Measurements from ENCODE around the gene MYL1. TPM values are rescaled to one million over a fixed set of nuclear protein-coding genes. Genes with fewer than 3 reads are reported as not detected.

The MYL1 gene
- total RNA-seq, 1 experiment from 2014 or later: not detected

DNA sequence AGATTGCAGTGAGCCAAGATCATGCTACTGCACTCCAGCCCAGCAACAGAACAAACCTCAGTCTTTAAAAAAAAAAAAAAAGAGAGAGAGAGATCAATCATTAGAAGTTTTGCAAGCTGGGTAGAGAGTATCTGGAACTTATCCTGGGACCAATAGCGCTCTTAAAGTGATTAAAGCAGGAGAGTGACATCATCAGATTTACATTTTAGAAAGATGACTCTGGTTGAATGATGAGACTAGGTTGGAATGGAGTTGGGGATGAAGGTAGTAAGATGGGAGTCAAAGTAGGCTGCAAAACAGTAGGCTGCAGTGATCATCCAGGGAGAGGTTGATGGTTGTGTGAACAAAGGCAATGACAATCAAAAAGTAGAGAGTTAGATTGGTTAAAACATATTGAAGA is 37.8 kb downstream of the MYL1 start:
- CTCF ChIA-PET: no interaction called here
- BruUV-seq (replicated peaks): no TSS peak

GRCh38 chr2:210271300-210271699 is 43.7 kb downstream of the MYL1 start:
- ATAC-seq (no peak), DNase-seq (ENCODE audit: low read depth, low spot score) (no peak)
- no peak overlapping the region for H3K4me2 ChIP-seq (ENCODE audit: low read length)
- no peaks in the 10 kb centered on the region for H3K9me2 ChIP-seq (ENCODE audit: insufficient read depth)
- H3K9me3 ChIP-seq (ENCODE audit: control insufficient read depth in 1 of 2, insufficient read depth in 1 of 2, low read depth in 1 of 2, low read length in 2 of 2): no peaks in the 10 kb centered on the region
- H3K27me3 ChIP-seq (ENCODE audit: insufficient read depth, low read length): no peaks in the 10 kb centered on the region
- CTCF ChIA-PET: no interaction called here
- H3K79me2 ChIP-seq (ENCODE audit: insufficient read depth, low read length): no peaks in the 10 kb centered on the region
- POLR2A ChIA-PET: no interaction called here
- RAD21 ChIA-PET (ENCODE audit: low non-redundant PET in 1 of 2, low total read pairs in 2 of 2, uncharacterized antibody in 2 of 2, unreplicated experiment in 2 of 2): no interaction called here
- no TSS peak for BruUV-seq (replicated peaks)
- intact Hi-C loops (cut with micrococcal nuclease): no loop called here
- TF ChIP-seq SRF (IDR thresholded peaks at IDR 0.05; ENCODE audit: low read depth) (no peak), ZNF274 (IDR thresholded peaks at IDR 0.05; ENCODE audit: low read depth, low read length) (no peak), ELF1 (IDR thresholded peaks at IDR 0.05; ENCODE audit: borderline replicate concordance, low read depth) (no peak), JUND (IDR thresholded peaks at IDR 0.05) (no peak), EGR1 (IDR thresholded peaks at IDR 0.05; ENCODE audit: low read depth) (no peak), EZH2 (IDR thresholded peaks at IDR 0.05) (no peak), ZFX (IDR thresholded peaks at IDR 0.05) (no peak), MAX (IDR thresholded peaks at IDR 0.05) (no peak), POLR2A (IDR thresholded peaks at IDR 0.05; ENCODE audit: borderline replicate concordance, extremely low read depth, insufficient read depth, insufficient read length) (no peak), EZH2phosphoT487 (IDR thresholded peaks at IDR 0.05; ENCODE audit: borderline replicate concordance) (no peak), RAD21 (IDR thresholded peaks at IDR 0.05; ENCODE audit: low read depth) (no peak), ATF3 (IDR thresholded peaks at IDR 0.05) (no peak), CBX3 (IDR thresholded peaks at IDR 0.05; ENCODE audit: low read depth) (no peak)
- H3K9ac ChIP-seq (ENCODE audit: low read length): no peak overlapping the region
- no peaks in the 10 kb centered on the region for H3K4me1 ChIP-seq (ENCODE audit: control insufficient read depth in 1 of 2, insufficient read depth in 2 of 2, low read length in 2 of 2)
- H4K20me1 ChIP-seq (ENCODE audit: insufficient read depth): no peaks in the 10 kb centered on the region
- H3K27ac ChIP-seq (ENCODE audit: low read depth, low read length): no peak overlapping the region
- H3K36me3 ChIP-seq (ENCODE audit: control insufficient read depth in 1 of 2, insufficient read depth in 2 of 2, low read length in 2 of 2): no peaks in the 10 kb centered on the region
- H3K4me3 ChIP-seq (replicated peaks in 1 of 2; ENCODE audit: low read depth in 1 of 2, low read length in 2 of 2): no peak overlapping the region
- no peak overlapping the region for H2AFZ ChIP-seq (ENCODE audit: low read depth, low read length, poor library complexity, severe bottlenecking)

More for the DNA sequence above, 37.8 kb downstream of the MYL1 start:
- no peaks in the 10 kb centered on the region for H3K9me3 ChIP-seq (ENCODE audit: control insufficient read depth in 1 of 2, insufficient read depth in 1 of 2, low read depth in 1 of 2, low read length in 2 of 2)
- H3K4me1 ChIP-seq (ENCODE audit: control insufficient read depth in 1 of 2, insufficient read depth in 2 of 2, low read length in 2 of 2): no peaks in the 10 kb centered on the region
- no peak overlapping the region for H2AFZ ChIP-seq (ENCODE audit: low read depth, low read length, poor library complexity, severe bottlenecking)
- no peaks in the 10 kb centered on the region for H3K36me3 ChIP-seq (ENCODE audit: control insufficient read depth in 1 of 2, insufficient read depth in 2 of 2, low read length in 2 of 2)
- H3K27ac ChIP-seq (ENCODE audit: low read depth, low read length): no peak overlapping the region
- ATAC-seq: no peak
- H3K4me3 ChIP-seq (replicated peaks in 1 of 2; ENCODE audit: low read depth in 1 of 2, low read length in 2 of 2): no peak overlapping the region
- RAD21 ChIA-PET (ENCODE audit: low non-redundant PET in 1 of 2, low total read pairs in 2 of 2, uncharacterized antibody in 2 of 2, unreplicated experiment in 2 of 2): no interaction called here
- no peak overlapping the region for H3K4me2 ChIP-seq (ENCODE audit: low read length)
- no peaks in the 10 kb centered on the region for H3K79me2 ChIP-seq (ENCODE audit: insufficient read depth, low read length)
- POLR2A ChIA-PET: no interaction called here
- TF ChIP-seq, protein P1, sequence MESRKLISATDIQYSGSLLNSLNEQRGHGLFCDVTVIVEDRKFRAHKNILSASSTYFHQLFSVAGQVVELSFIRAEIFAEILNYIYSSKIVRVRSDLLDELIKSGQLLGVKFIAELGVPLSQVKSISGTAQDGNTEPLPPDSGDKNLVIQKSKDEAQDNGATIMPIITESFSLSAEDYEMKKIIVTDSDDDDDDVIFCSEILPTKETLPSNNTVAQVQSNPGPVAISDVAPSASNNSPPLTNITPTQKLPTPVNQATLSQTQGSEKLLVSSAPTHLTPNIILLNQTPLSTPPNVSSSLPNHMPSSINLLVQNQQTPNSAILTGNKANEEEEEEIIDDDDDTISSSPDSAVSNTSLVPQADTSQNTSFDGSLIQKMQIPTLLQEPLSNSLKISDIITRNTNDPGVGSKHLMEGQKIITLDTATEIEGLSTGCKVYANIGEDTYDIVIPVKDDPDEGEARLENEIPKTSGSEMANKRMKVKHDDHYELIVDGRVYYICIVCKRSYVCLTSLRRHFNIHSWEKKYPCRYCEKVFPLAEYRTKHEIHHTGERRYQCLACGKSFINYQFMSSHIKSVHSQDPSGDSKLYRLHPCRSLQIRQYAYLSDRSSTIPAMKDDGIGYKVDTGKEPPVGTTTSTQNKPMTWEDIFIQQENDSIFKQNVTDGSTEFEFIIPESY (IDR thresholded peaks at IDR 0.05; ENCODE audit: extremely low read depth, insufficient replicate concordance, low read length): no peak
- TF ChIP-seq FOSL1 (IDR thresholded peaks at IDR 0.05; ENCODE audit: low read depth) (no peak), CEBPB (IDR thresholded peaks at IDR 0.05; ENCODE audit: low read depth) (no peak), CBX3 (IDR thresholded peaks at IDR 0.05; ENCODE audit: low read depth) (no peak)
- H3K27me3 ChIP-seq (ENCODE audit: insufficient read depth, low read length): no peaks in the 10 kb centered on the region
- no peak overlapping the region for H3K9ac ChIP-seq (ENCODE audit: low read length)
- H4K20me1 ChIP-seq (ENCODE audit: insufficient read depth): no peaks in the 10 kb centered on the region
- no peaks in the 10 kb centered on the region for H3K9me2 ChIP-seq (ENCODE audit: insufficient read depth)
- intact Hi-C loops (cut with micrococcal nuclease): no loop called here
- no peak for DNase-seq (ENCODE audit: low read depth, low spot score)

All from HCT116 (cell line).